ENCODE measurements around the gene RADIL. TPM values are rescaled to one million over a fixed set of nuclear protein-coding genes. Genes with fewer than 3 reads are reported as not detected.
"Not testable (repeated sequence)": the region's sequence is repeated elsewhere in the genome, so short reads cannot be mapped to it uniquely, and the experiment has no call there.

Gene RADIL
- total RNA-seq, 1 experiment from 2014 or later, result 5.6 TPM

DNA sequence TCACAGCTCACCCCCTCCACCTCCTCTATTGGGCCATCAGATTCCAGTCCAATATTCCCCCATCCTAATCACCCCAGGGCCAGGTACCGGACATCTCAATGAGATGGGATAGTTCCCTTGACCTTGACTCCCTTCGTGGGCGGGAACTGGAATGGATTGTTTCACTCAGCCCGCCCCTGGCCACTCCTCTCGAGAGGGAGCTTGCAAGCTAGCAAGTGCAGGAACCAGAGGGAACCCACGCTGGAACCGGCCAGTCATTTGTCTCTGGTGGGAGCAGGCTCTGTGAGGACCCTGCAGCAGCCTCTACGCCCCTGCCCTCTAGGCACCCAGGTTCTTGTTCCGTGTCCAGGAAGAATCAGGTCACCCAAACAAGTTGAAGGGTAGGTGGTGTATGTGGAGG, 11.0 kb upstream of the RADIL start:
- Histone ChIP-seq H3K27me3 (ENCODE audit: low read length) (no peaks in the 10 kb centered on the region), H2AFZ (ENCODE audit: low read length) (no peak overlapping the region), H3F3A (ENCODE audit: low read length, unreplicated experiment) (no peaks in the 10 kb centered on the region), H3K36me3 (ENCODE audit: low read depth, low read length) (no peaks in the 10 kb centered on the region), H3K9me2 (replicated peaks; ENCODE audit: low read length) (no peaks in the 10 kb centered on the region), H3K27ac (ENCODE audit: low read length) (no peak overlapping the region), H3K4me3 (ENCODE audit: low read length) (no peak overlapping the region), H3K4me2 (ENCODE audit: low read length) (no peak overlapping the region), H3K9ac (ENCODE audit: low read length) (no peak overlapping the region), H4K20me1 (ENCODE audit: low read length) (no peaks in the 10 kb centered on the region), H3K9me3 (ENCODE audit: low read length) (no peaks in the 10 kb centered on the region), H3K79me2 (ENCODE audit: low read length) (no peaks in the 10 kb centered on the region), H3K4me1 (ENCODE audit: insufficient read depth, low read length) (no peaks in the 10 kb centered on the region)
- ATAC-seq (no peak), DNase-seq (no peak)
- BruUV-seq (replicated peaks), result no TSS peak
- ChIA-PET POLR2A (ENCODE audit: unreplicated experiment) (no interaction called here), CTCF (no interaction called here)
- intact Hi-C loops (cut with micrococcal nuclease), result no loop called here
- TF ChIP-seq EZH2phosphoT487 (IDR thresholded peaks at IDR 0.05; ENCODE audit: borderline replicate concordance, low read length), result no peak

DNA sequence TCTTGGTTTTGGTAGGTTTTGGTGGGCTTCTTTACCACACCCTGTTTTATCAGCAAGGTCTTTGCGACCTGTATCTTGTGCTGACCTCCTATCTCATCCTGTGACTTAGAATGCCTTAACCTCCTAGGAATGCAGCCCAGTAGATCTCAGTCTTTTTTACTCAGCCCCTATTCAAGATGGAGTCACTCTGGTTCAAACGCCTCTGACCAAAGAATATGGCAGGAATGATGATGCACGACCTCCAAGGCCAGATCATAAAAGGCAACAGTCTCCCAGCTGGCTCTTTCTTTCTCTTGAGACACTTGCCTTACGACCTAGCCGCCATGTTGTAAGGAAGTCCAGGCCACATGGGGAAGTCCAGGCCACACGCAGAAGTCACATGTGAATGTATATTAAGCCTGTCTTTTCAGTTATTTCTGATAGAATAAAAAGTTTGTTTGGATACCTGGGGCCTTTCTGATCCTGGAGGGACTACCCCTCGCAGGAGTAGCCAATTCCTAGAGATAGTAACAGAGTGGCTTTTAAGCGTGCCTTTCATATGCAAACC, 10.5 kb upstream of the RADIL start:
- ChIA-PET CTCF (no interaction called here), POLR2A (ENCODE audit: unreplicated experiment) (no interaction called here)
- Histone ChIP-seq H3K9ac (ENCODE audit: low read length) (no peak overlapping the region), H2AFZ (ENCODE audit: low read length) (no peak overlapping the region), H3K4me1 (ENCODE audit: insufficient read depth, low read length) (no peaks in the 10 kb centered on the region), H3K36me3 (ENCODE audit: low read depth, low read length) (no peaks in the 10 kb centered on the region), H3K9me3 (ENCODE audit: low read length) (no peaks in the 10 kb centered on the region), H3K79me2 (ENCODE audit: low read length) (no peaks in the 10 kb centered on the region), H3K27me3 (ENCODE audit: low read length) (no peaks in the 10 kb centered on the region), H3K9me2 (replicated peaks; ENCODE audit: low read length) (no peaks in the 10 kb centered on the region), H4K20me1 (ENCODE audit: low read length) (no peaks in the 10 kb centered on the region), H3K4me2 (ENCODE audit: low read length) (no peak overlapping the region), H3K27ac (ENCODE audit: low read length) (no peak overlapping the region), H3K4me3 (ENCODE audit: low read length) (no peak overlapping the region), H3F3A (ENCODE audit: low read length, unreplicated experiment) (no peaks in the 10 kb centered on the region)
- intact Hi-C loops (cut with micrococcal nuclease), result no loop called here
- no peak for ATAC-seq
- TF ChIP-seq, protein P1, sequence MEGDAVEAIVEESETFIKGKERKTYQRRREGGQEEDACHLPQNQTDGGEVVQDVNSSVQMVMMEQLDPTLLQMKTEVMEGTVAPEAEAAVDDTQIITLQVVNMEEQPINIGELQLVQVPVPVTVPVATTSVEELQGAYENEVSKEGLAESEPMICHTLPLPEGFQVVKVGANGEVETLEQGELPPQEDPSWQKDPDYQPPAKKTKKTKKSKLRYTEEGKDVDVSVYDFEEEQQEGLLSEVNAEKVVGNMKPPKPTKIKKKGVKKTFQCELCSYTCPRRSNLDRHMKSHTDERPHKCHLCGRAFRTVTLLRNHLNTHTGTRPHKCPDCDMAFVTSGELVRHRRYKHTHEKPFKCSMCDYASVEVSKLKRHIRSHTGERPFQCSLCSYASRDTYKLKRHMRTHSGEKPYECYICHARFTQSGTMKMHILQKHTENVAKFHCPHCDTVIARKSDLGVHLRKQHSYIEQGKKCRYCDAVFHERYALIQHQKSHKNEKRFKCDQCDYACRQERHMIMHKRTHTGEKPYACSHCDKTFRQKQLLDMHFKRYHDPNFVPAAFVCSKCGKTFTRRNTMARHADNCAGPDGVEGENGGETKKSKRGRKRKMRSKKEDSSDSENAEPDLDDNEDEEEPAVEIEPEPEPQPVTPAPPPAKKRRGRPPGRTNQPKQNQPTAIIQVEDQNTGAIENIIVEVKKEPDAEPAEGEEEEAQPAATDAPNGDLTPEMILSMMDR (conservative IDR thresholded peaks at IDR 0.05; ENCODE audit: low read depth, low read length), result no peak
- TF ChIP-seq EZH2phosphoT487 (IDR thresholded peaks at IDR 0.05; ENCODE audit: borderline replicate concordance, low read length), result no peak
- no peak for TF ChIP-seq EZH2 (IDR thresholded peaks at IDR 0.05; ENCODE audit: low read length, unreplicated experiment)
- DNase-seq, result no peak
- no TSS peak for BruUV-seq (replicated peaks)

DNA sequence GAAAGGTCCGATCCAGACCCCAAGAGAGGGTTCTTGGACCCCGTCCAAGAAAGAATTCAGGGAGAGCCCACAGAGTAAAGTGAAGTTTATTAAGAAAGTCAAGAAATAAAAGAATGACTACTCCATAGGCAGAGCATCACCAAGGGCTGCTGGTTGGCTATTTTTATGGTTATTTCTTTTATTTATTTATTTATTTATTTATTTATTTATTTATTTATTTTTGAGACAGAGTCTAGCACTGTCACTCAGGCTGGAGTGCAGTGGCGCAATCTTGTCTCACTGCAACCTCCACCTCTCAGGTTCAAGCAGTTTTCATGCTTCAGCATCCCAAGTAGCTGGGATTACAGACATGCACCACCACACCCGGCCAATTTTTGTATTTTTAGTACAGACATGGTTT, 9.7 kb upstream of the RADIL start:
- POLR2A ChIA-PET (ENCODE audit: unreplicated experiment); H3K27ac ChIP-seq (ENCODE audit: low read length); H3K9me3 ChIP-seq (ENCODE audit: low read length); BruUV-seq (replicated peaks); ATAC-seq; DNase-seq; H3K4me1 ChIP-seq (ENCODE audit: insufficient read depth, low read length); H2AFZ ChIP-seq (ENCODE audit: low read length); H3F3A ChIP-seq (ENCODE audit: low read length, unreplicated experiment); intact Hi-C loops (cut with micrococcal nuclease); H3K36me3 ChIP-seq (ENCODE audit: low read depth, low read length); H4K20me1 ChIP-seq (ENCODE audit: low read length); H3K4me3 ChIP-seq (ENCODE audit: low read length); CTCF ChIA-PET; H3K9ac ChIP-seq (ENCODE audit: low read length); H3K4me2 ChIP-seq (ENCODE audit: low read length); H3K9me2 ChIP-seq (replicated peaks; ENCODE audit: low read length); H3K79me2 ChIP-seq (ENCODE audit: low read length); H3K27me3 ChIP-seq (ENCODE audit: low read length): not testable (repeated sequence)

DNA sequence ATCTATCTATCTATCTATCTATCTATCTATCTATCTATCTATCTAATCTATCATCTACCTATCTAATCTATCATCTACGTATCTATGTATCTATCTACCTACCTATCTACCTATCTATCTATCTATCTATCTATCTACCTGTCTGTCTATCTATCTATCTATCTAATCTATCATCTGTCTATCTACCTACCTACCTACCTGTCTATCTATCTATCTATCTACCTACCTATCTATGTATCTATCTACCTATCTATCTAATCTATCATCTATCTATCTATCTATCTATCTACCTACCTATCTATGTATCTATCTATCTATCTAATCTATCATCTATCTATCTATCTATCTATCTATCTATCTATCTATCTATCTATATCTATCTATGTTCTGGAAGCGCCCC, 8.0 kb upstream of the RADIL start:
- H3K4me1 ChIP-seq (ENCODE audit: insufficient read depth, low read length); POLR2A ChIA-PET (ENCODE audit: unreplicated experiment); H3K27me3 ChIP-seq (ENCODE audit: low read length); H3K36me3 ChIP-seq (ENCODE audit: low read depth, low read length); H3K9me3 ChIP-seq (ENCODE audit: low read length); H4K20me1 ChIP-seq (ENCODE audit: low read length); H3K4me2 ChIP-seq (ENCODE audit: low read length); H2AFZ ChIP-seq (ENCODE audit: low read length); H3K9me2 ChIP-seq (replicated peaks; ENCODE audit: low read length); DNase-seq; H3K9ac ChIP-seq (ENCODE audit: low read length); H3K4me3 ChIP-seq (ENCODE audit: low read length); CTCF ChIA-PET; H3K79me2 ChIP-seq (ENCODE audit: low read length); H3K27ac ChIP-seq (ENCODE audit: low read length); H3F3A ChIP-seq (ENCODE audit: low read length, unreplicated experiment); ATAC-seq; intact Hi-C loops (cut with micrococcal nuclease); BruUV-seq (replicated peaks): not testable (repeated sequence)

Measured in PC-3 (cell line).